GM21529 (cell line): ENCODE results near the gene ZNF410.

ENCODE experiments used
- ATAC-seq: cut with Tn5 transposase; IDR thresholded peaks from one replicate; pipeline ENCODE4 v1.9.1; 2021; ENCODE audit not compliant: unreplicated experiment

ZNF410 gene

DNA sequence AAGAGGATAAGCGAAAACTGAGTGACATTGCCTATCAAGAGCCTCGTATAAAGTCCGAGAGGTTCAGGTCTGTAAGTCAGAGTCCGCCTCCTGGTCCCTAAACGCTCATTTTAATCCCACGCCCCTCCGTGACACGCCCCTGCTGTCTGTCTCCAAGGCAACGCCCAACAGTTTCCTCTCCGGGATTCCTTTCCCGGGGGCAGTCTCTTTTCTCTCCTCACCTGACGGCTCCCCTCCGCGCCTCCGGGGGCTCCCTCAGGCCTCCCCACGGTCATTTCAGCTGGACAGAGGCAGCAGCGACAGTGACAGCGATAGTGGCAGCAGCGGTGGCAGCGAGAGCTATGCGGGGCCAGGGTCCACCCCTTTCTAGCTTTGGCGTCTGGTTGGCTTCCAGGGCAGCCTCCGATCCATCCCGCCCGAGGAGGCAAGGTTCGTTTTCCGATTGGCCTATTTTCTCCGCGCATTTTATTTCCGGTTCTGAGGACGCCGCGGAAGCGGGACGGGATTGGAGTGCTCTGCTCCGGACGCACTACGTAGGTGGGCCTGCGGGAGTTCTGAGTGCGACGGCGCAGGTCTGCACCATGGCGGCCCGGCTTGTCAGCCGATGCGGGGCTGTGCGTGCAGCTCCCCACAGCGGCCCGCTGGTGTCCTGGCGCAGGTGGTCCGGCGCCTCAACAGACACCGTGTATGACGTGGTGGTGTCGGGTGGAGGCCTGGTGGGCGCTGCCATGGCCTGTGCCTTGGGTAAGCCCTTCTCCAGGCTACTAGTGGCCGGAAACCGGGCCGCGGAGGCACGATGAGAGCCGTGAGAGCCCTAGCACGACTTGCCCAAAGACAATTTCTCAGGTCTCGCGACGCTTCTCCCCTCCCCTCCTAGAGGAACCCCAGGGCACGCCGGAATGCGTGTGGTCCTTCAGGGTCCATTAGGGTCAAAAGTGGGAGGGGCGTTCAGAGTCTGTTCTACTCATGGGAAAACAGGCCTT lies 63.4 kb downstream of the ZNF410 start, which contains the start of the genes COQ6 and FAM161B:
TSS of gene COQ6 (plus strand) at position 551 of the 983 bp plus-strand sequence. CDS start at position 582, 31 bp downstream.
TSS of gene FAM161B (minus strand) at position 343 of the 983 bp plus-strand sequence. CDS start at position 275, 68 bp downstream.
- peak; percentile 85 for ATAC-seq

DNA sequence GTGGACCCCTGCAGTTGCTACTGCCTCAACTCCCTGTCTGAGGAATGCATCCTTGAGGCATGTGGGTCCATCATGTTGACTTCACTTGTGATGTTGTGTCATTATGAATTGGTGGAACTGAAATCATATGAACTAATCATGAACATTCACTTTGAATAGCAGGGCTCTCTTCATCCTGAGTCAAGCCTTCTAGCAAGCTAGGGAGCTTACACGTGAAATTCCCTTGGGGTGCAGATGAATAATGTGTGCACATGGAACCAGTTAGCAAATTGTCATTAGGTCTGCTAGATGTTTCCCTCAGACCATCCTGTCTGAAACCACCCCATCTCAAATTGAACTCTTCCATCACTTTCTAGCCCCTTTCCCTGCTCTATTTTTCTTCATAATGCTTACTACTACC lies 67.1 kb downstream of the ZNF410 start:
- no peak for ATAC-seq

DNA sequence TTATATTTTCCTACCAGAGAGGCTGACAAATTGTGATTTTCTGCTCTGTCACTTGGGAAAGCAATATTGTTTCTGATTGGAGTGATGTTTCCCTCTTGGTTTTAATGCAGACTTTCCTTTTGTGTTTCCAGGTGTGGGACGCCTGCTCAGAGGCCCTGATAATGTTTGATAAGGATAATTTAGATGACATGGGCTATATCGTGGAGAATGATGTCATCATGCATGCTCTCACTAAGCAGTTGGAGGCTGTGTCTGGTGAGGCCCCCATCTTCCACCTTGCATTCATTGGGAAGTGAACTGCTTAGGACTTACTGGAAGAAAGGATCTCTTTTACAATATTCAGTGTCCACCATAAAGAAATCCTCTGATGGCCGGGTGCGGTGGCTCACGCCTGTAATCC lies 69.0 kb downstream of the ZNF410 start:
- ATAC-seq = no peak

DNA sequence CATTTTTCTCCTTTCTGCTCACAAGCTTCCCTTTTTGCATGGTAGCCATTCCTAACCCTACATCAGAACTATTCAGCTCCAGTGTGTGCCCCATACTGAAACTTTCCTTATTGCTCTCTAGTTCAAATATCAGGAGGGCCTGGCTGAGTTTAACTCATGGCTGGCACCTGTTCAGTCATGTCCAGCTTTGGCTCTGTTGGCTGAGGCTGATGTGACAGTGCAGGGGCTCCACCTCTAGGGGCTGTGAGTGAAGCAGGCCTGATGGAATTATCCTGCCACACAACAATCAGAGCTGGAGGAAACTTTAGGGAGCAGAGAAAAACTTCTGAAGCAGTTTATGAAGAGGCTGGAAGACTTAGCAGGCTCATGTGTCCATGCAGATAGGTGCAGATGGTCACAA lies 71.9 kb downstream of the ZNF410 start:
- no peak for ATAC-seq

DNA sequence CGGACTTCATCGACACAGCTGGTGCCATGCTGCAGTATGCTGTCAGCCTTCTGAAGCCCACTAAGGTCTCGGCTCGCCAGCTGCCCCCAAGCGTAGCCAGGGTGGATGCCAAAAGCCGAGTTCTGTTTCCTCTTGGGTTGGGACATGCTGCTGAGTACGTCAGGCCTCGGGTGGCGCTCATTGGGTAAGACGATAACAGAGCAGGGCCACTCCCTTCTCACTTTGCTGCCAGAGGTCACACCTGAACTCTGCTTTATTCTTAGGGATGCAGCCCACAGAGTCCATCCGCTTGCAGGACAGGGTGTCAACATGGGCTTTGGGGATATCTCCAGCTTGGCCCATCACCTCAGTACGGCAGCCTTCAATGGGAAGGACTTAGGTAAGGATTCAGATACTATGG lies 74.5 kb downstream of the ZNF410 start:
- ATAC-seq = no peak

DNA sequence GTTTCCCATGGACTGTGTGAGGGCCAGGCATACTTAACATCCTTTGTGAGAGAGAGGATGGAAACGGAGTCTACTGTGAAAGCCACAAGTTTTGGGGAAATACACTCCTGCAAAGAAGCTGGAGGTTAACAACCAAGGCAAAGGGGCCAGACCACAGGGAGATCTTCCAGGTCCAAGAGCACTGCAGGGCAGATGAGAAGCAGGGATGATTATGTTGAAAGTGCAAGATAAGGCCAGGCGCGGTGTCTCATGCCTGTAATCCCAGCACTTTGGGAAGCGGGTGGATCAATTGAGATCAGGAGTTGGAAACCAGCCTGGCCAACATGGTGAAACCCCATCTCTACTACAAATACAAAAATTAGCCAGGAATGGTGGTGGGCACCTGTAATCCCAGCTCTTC lies 78.6 kb downstream of the ZNF410 start:
- no peak for ATAC-seq

DNA sequence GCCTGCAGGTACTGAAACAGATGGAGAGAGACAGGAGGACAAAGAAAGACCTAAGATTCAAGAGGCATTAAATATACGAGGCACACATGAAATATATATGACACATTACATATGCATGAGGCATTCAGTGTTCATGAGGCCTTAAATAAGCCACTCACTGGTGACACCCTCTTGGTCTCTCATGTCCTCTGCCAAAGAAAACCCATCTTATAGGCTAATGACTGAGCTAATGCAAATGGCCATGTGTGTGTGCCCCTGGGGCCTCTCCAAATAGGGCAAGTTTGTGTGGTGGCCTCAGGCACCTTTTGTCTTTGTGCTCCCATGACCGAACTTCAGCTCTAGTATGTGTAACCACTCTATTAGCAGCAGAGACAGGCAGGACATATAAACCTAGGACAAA lies 82.2 kb downstream of the ZNF410 start:
- no peak for ATAC-seq

DNA sequence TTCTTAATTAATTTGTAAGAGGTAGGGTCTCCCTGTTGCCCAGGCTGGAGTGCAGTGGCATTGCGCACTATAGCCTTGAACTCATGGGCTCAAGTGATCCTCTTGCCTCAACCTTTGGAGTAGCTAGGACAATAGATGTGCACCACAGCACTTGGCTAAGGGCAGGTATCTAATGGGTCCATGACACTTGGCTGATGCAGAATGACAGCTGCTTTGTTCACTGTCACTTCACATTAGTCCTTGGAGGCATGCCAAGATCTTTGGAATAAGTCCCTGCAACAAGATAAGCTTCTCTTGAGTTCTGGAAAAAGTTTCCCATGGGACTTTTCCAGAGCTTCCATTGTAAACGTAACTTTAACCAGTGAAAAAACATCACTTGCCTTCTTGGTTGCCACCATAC lies 86.8 kb downstream of the ZNF410 start:
- no peak for ATAC-seq

DNA sequence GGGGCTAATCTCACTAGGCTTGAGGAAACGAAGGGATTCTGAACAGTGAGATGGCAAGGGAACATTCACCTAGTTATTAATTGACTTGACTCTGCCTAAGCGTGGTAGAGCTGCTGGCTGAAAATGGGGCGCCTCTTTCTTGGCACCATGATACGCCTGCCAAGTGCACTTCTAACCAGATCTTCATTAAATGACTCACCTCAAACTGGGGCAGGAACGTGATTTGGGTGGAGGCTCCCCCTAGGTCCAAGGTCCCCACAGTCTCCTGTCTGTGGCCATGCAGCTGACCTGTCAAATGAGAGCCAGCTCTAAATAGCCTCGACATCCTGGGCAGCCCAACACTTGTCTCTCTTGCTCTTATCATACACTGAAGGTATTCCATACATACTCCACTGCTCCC lies 89.5 kb downstream of the ZNF410 start:
- no peak for ATAC-seq

DNA sequence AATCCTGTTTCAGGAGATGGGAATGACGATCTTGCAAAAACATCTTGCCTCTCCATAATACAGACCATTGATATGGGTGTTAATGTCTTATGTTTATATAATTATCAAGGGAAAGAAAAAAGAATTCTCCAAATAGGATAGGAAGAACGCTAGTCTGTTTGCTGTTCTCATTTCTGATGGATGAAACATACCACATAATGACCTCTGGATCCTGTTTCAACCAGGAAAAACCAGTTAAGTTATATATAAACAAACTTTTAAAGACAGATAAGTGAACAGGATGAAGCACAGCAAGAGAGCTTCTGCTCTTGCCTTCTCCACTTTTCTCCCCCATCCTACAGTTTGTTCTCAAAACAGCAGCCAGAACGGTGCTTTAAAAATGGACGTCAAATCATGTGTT lies 91.2 kb downstream of the ZNF410 start:
- ATAC-seq = no peak
